Thoracic aorta (tissue), 2 donors: ENCODE data around the gene CBX1. TPM values are rescaled to one million over a fixed set of nuclear protein-coding genes. Genes with fewer than 3 reads are reported as not detected.

ENCODE experiments used
- ATAC-seq: fragments of 150-250 bp; one replicate; pipeline ENCODE4 v1.8.0; 2017; ENCODE audit warnings: low read depth; ENCODE audit not compliant: insufficient number of reproducible peaks, low FRiP score
- DNase-seq: peaks from one replicate; pipeline ENCODE4 v3.0.0-alpha.2; 2020; ENCODE audit warnings: low spot score
- H3K27ac ChIP-seq, 2 donors: fragments of 200-600 bp; sonication (generic); 1 replicate in 1 of 2; 2 replicates in 1 of 2; pipeline ENCODE4 v1.5.1; 2016; ENCODE audit warnings: mild to moderate bottlenecking in 2 of 2, moderate library complexity in 2 of 2
- H3K27me3 ChIP-seq: fragments of 200-600 bp; sonication (generic); replicated peaks from 2 replicates; pipeline ENCODE4 v1.6.0; 2016; ENCODE audit warnings: mild to moderate bottlenecking; ENCODE audit not compliant: insufficient read depth
- H3K36me3 ChIP-seq: fragments of 200-600 bp; sonication (generic); one replicate; pipeline ENCODE4 v1.5.1; 2016
- H3K4me1 ChIP-seq, 2 donors: fragments of 200-600 bp; sonication (generic); 1 replicate in 1 of 2; 2 replicates in 1 of 2; pipeline versions ENCODE4 v1.5.1 to v1.6.0; 2016; ENCODE audit warnings: low read depth in 2 of 2, mild to moderate bottlenecking in 1 of 2; ENCODE audit not compliant: control insufficient read depth in 1 of 2
- H3K4me3 ChIP-seq: fragments of 200-600 bp; sonication (generic); 2 replicates; pipeline ENCODE4 v1.5.1; 2016; ENCODE audit warnings: mild to moderate bottlenecking
- H3K9me3 ChIP-seq: fragments of 200-600 bp; sonication (generic); 2 replicates; pipeline ENCODE4 v1.5.1; 2016
- total RNA-seq, 2 donors: library from RNA; depleted of rRNA; stranded (reverse); fragments of >200 nt; gene quantifications; one replicate each; pipeline versions ENCODE4 v1.1.0 to v1.2.3, GENCODE V29; 2016
- TF ChIP-seq, protein P1 (sequence below): fragments of 200-600 bp; sonication (generic); IDR thresholded peaks from one replicate; pipeline ENCODE4 v1.5.1; 2019; ENCODE audit warnings: antibody characterized with exemption

Gene CBX1
- total RNA-seq, 2 donors from 2014 or later: 35.7 to 36.1 TPM

DNA sequence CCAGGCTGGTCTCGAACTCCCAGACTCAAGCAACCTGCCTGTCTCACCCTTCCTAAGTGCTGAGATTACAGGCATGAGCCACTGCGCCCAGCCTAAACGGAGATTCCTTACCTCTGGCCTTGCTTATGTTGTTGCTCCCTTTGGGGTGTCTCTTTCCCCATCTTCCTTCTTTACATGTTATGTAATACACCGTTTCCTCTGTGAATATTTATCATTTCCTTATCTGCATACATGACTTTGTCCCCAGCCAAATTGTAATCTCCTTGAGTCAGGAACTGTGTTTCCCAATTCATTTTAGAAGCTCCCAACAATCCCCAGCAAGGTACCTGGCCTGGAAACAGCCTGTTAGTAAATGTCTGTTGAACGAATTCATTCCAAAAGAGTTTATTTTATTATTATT is 79.3 kb downstream of the CBX1 start:
- TF ChIP-seq, protein P1, sequence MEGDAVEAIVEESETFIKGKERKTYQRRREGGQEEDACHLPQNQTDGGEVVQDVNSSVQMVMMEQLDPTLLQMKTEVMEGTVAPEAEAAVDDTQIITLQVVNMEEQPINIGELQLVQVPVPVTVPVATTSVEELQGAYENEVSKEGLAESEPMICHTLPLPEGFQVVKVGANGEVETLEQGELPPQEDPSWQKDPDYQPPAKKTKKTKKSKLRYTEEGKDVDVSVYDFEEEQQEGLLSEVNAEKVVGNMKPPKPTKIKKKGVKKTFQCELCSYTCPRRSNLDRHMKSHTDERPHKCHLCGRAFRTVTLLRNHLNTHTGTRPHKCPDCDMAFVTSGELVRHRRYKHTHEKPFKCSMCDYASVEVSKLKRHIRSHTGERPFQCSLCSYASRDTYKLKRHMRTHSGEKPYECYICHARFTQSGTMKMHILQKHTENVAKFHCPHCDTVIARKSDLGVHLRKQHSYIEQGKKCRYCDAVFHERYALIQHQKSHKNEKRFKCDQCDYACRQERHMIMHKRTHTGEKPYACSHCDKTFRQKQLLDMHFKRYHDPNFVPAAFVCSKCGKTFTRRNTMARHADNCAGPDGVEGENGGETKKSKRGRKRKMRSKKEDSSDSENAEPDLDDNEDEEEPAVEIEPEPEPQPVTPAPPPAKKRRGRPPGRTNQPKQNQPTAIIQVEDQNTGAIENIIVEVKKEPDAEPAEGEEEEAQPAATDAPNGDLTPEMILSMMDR: no peak
- peaks cover 19 to 35% of the 10 kb centered on the region in 2 donors for H3K4me1 ChIP-seq
- no peak for ATAC-seq
- no peaks in the 10 kb centered on the region for H3K9me3 ChIP-seq
- no peaks in the 10 kb centered on the region for H3K36me3 ChIP-seq
- no peaks in the 10 kb centered on the region for H3K27me3 ChIP-seq
- no peak overlapping the region for H3K27ac ChIP-seq
- H3K4me3 ChIP-seq: no peak overlapping the region
- DNase-seq: no peak

Other genes with a start within 250 kb of the CBX1 start
- 10 to 100 TPM in 1 of 2 donors, 1 to 10 TPM in 1; 6.4 to 10.9 TPM for gene SP2, start 205.2 kb downstream of the CBX1 start, total RNA-seq
- gene PNPO, start 159.9 kb downstream of the CBX1 start, total RNA-seq: 10 to 100 TPM; 16.9 to 28.9 TPM
- gene PRR15L, start 143.6 kb downstream of the CBX1 start, total RNA-seq: 1 to 10 TPM in 1 of 2 donors, not detected in 1; 1.4 TPM
- gene CDK5RAP3, start 130.4 kb downstream of the CBX1 start, total RNA-seq: 100 to 1,000 TPM; 125 to 192 TPM
- gene COPZ2, start 63.7 kb downstream of the CBX1 start, total RNA-seq: 10 to 100 TPM; 46.8 to 70.9 TPM
- gene NFE2L1, start 53.1 kb downstream of the CBX1 start, total RNA-seq: 100 to 1,000 TPM; 131 to 155 TPM
- gene SNX11, start 6.3 kb upstream of the CBX1 start, total RNA-seq: 10 to 100 TPM; 12.0 to 15.4 TPM